Measurements from ENCODE around the gene STAG1.
A peak's percentile ranks its signal among the peaks of the same experiment; 100 is the strongest.
"Not testable (repeated sequence)": the region's sequence is repeated elsewhere in the genome, so short reads cannot be mapped to it uniquely, and the experiment has no call there.

Gene STAG1

GRCh38 chr3:136650461-136650860 is 101.7 kb downstream of the STAG1 start:
- no peak for DNase-seq

GRCh38 chr3:136645915-136646314 is 106.3 kb downstream of the STAG1 start:
- DNase-seq: no peak

- no peak for DNase-seq
Measured at GRCh38 chr3:136644212-136644611, 108.0 kb downstream of the STAG1 start.

GRCh38 chr3:136643380-136643779 is 108.8 kb downstream of the STAG1 start:
- not testable (repeated sequence) for DNase-seq

- DNase-seq: no peak
Measured at GRCh38 chr3:136642711-136643110, 109.5 kb downstream of the STAG1 start.

- no peak for DNase-seq
Measured at GRCh38 chr3:136639069-136639468, 113.1 kb downstream of the STAG1 start.

- DNase-seq: no peak
Measured at GRCh38 chr3:136637176-136637575, 115.0 kb downstream of the STAG1 start.

GRCh38 chr3:136634821-136635220 is 117.4 kb downstream of the STAG1 start:
- no peak for DNase-seq

- no peak for DNase-seq
Measured at GRCh38 chr3:136632625-136633081, 119.5 kb downstream of the STAG1 start.

- no peak for DNase-seq
Measured at GRCh38 chr3:136631424-136631823, 120.8 kb downstream of the STAG1 start.

- DNase-seq: no peak
Measured at GRCh38 chr3:136630915-136631314, 121.3 kb downstream of the STAG1 start.

- no peak for DNase-seq
Measured at GRCh38 chr3:136626493-136626892, 125.7 kb downstream of the STAG1 start.

GRCh38 chr3:136624894-136625815 is 127.0 kb downstream of the STAG1 start:
- DNase-seq: peak; percentile 26

GRCh38 chr3:136624371-136624770 is 127.8 kb downstream of the STAG1 start:
- DNase-seq: no peak

GRCh38 chr3:136621628-136622027 is 130.6 kb downstream of the STAG1 start:
- DNase-seq: no peak

GRCh38 chr3:136620436-136620835 is 131.7 kb downstream of the STAG1 start:
- DNase-seq: no peak

- DNase-seq: not testable (repeated sequence)
Measured at GRCh38 chr3:136617969-136618525, 134.1 kb downstream of the STAG1 start.

- no peak for DNase-seq
Measured at GRCh38 chr3:136617198-136617597, 135.0 kb downstream of the STAG1 start.

- DNase-seq: no peak
Measured at GRCh38 chr3:136612512-136612911, 139.7 kb downstream of the STAG1 start.

- no peak for DNase-seq
Measured at GRCh38 chr3:136606990-136607389, 145.2 kb downstream of the STAG1 start.

GRCh38 chr3:136606216-136606615 is 146.0 kb downstream of the STAG1 start:
- DNase-seq: not testable (repeated sequence)

GRCh38 chr3:136604961-136605360 is 147.2 kb downstream of the STAG1 start:
- DNase-seq: no peak

GRCh38 chr3:136602818-136603217 is 149.4 kb downstream of the STAG1 start:
- no peak for DNase-seq
